Caki2 (cell line): Measurements from ENCODE around the gene PPM1L. TPM values are rescaled to one million over a fixed set of nuclear protein-coding genes. Genes with fewer than 3 reads are reported as not detected.
"Not testable (repeated sequence)": the region's sequence is repeated elsewhere in the genome, so short reads cannot be mapped to it uniquely, and the experiment has no call there.

Experiments
- DNase-seq: peaks from one replicate; pipeline ENCODE4 v3.0.0-alpha.2; 2015; ENCODE audit warnings: low read depth
- in situ Hi-C: cut with HindIII; loops from 2 replicates; pipeline ENCODE4 v1.10.0; 2016; ENCODE audit warnings: low sequenced_read_pairs, low pct_unique_long_range_greater_than_20kb, mixed read lengths
- total RNA-seq: library from RNA; depleted of rRNA; stranded (reverse); fragments of >200 nt; shearing (Covaris generic); gene quantifications from 2 replicates; pipeline ENCODE4 v1.2.3, GENCODE V29; 2014; ENCODE audit warnings: low replicate concordance

PPM1L gene
- total RNA-seq, 1 experiment from 2014 or later, result 1.2 TPM

GRCh38 chr3:161034913-161035550, 279.0 kb downstream of the PPM1L start:
- in situ Hi-C loops, DNase-seq: not testable (repeated sequence)

- no peak for DNase-seq
- in situ Hi-C loops, result no loop called here
Measured at GRCh38 chr3:161035711-161036110, 279.7 kb downstream of the PPM1L start.

- in situ Hi-C loops, result no loop called here
- no peak for DNase-seq
Measured at GRCh38 chr3:161038725-161039124, 282.7 kb downstream of the PPM1L start.

- in situ Hi-C loops, result no loop called here
- peak; percentile 94 for DNase-seq
Measured at GRCh38 chr3:161042023-161042501, 286.0 kb downstream of the PPM1L start.

GRCh38 chr3:161043336-161044035, 287.5 kb downstream of the PPM1L start:
- DNase-seq, result no peak
- in situ Hi-C loops, result no loop called here

GRCh38 chr3:161049683-161050248, 293.7 kb downstream of the PPM1L start:
- in situ Hi-C loops, result no loop called here
- no peak for DNase-seq

- in situ Hi-C loops, result no loop called here
- DNase-seq, result no peak
Measured at GRCh38 chr3:161050935-161051334, 294.9 kb downstream of the PPM1L start.

GRCh38 chr3:161051856-161052255, 295.8 kb downstream of the PPM1L start:
- no peak for DNase-seq
- in situ Hi-C loops, result no loop called here

GRCh38 chr3:161054860-161055604, 299.0 kb downstream of the PPM1L start:
- no peak for DNase-seq
- in situ Hi-C loops, result no loop called here

- no peak for DNase-seq
- in situ Hi-C loops, result no loop called here
Measured at GRCh38 chr3:161064413-161064812, 308.4 kb downstream of the PPM1L start.

- DNase-seq, result no peak
- in situ Hi-C loops, result no loop called here
Measured at GRCh38 chr3:161066930-161067329, 310.9 kb downstream of the PPM1L start.

GRCh38 chr3:161067335-161067734, 311.3 kb downstream of the PPM1L start:
- in situ Hi-C loops, result no loop called here
- no peak for DNase-seq

GRCh38 chr3:161069511-161070251, 313.6 kb downstream of the PPM1L start:
- DNase-seq, result peak; percentile 62
- in situ Hi-C loops, result no loop called here

- in situ Hi-C loops, result no loop called here
- no peak for DNase-seq
Measured at GRCh38 chr3:161070252-161070930, 314.4 kb downstream of the PPM1L start.

GRCh38 chr3:161070980-161071663, 315.1 kb downstream of the PPM1L start:
- no peak for DNase-seq
- in situ Hi-C loops, result no loop called here

- no peak for DNase-seq
- in situ Hi-C loops, result no loop called here
Measured at GRCh38 chr3:161072211-161072621, 316.2 kb downstream of the PPM1L start.

GRCh38 chr3:161072751-161073150, 316.7 kb downstream of the PPM1L start:
- in situ Hi-C loops, result no loop called here

More at GRCh38 chr3:161072751-161073150, 316.7 kb downstream of the PPM1L start:
- DNase-seq, result no peak
